ENCODE results near the gene DGKA. TPM values are rescaled to one million over a fixed set of nuclear protein-coding genes. Genes with fewer than 3 reads are reported as not detected.
"Not testable (repeated sequence)": the region's sequence is repeated elsewhere in the genome, so short reads cannot be mapped to it uniquely, and the experiment has no call there.

Gene DGKA
- total RNA-seq, 1 experiment from 2014 or later = 9.7 TPM

DNA sequence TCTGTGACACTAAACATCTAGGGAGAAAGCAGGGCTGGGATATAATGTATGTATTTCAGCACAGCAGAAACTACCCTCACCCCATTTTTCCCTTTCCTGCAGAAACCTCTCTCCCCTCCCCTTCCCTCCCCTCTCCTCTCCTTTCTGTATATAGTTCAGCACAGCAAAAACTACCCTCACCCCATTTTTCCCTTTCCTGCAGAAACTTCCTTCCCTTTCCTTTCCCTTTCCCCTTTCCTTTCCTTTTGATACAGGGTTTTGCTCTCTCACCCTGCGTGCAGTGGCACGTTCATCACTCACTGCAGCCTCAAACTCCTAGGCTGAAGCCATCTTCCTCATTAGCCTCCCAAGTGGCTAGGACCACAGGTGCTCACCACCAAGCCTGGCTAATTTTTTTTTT is 32.8 kb downstream of the DGKA start:
- in situ Hi-C loops (cut with HindIII; ENCODE audit: low sequenced_read_pairs) = no loop called here

DNA sequence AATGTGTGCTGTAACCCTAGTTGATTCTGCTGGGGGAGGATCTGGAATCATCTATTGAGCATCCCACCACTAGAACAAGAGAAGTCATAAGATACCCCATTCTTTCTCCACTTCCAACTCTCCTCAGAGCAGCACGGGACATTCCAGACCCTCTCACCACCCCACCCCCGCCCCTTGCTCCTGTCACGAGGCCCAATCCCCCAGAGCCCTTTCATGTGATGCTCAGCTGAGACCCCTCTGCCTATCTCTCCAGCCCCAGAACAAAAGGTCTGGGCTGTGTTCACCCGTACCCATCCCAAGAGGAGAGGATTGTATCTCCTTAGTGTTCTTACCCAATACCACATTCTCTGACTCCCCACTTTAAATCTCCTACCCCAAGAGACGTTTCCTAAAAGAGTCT is 34.3 kb downstream of the DGKA start:
- no peak for DNase-seq (ENCODE audit: low spot score)
- in situ Hi-C loops (cut with HindIII; ENCODE audit: low sequenced_read_pairs) = no loop called here

More for the DNA sequence above, 32.8 kb downstream of the DGKA start:
- no peak for DNase-seq (ENCODE audit: low spot score)

DNA sequence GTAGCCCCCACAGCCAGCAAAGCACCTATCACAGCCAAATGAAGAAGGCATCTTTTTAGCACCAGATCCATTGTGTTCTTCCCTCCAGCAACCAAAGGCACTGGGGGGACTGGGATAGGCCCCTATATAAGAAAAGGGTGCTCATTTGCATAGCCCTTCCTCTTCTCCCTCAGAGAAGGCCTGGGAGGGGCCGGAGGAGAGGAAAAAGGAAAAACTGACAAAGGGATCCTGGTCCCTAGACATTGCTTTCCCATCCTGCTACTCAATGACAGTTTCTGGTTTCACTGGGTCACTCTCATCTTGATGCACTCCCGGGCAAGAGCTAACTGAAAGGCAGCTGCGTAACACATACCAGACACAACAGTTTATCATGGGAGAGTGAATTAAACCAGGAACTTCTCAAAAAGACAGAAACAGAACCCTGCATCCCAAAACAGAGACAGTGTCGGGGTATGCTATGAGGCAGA is 35.0 kb downstream of the DGKA start, which contains the start of gene PMEL:
PMEL (minus strand) TSS at position 102 of the 467 bp plus-strand sequence; CDS start at position 71, 31 bp downstream.
- in situ Hi-C loops (cut with HindIII; ENCODE audit: low sequenced_read_pairs) = no loop called here
- DNase-seq (ENCODE audit: low spot score) = no peak

DNA sequence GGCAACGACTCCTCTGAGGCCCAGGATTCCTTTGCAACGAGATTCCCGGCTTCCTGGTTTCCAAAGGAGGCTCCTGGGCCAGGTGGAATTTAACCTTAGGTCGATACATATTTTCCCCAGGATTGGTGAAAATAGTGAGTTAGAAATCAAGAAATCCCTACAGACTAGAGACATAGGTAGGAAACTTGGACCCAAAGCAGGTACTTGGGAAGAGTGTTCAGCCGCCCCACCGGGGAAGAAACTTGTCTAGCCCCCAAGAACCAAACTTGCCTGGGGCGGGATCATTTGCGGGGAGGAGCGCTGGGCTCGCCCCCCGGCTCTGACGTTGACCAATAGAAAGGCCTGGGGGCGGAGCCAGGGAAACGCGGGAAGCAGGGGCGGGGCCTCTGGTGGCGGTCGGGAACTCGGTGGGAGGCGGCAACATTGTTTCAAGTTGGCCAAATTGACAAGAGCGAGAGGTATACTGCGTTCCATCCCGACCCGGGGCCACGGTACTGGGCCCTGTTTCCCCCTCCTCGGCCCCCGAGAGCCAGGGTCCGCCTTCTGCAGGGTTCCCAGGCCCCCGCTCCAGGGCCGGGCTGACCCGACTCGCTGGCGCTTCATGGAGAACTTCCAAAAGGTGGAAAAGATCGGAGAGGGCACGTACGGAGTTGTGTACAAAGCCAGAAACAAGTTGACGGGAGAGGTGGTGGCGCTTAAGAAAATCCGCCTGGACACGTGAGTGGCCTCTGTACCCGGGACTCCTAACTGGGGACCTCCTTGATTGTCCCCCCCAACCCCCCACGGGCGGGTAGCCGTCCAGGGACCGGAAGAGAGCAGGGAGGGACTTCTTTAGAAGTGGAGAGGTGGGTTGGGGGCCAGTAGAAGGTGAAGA is 35.7 kb downstream of the DGKA start, which contains the start of gene CDK2:
CDK2 (plus strand) TSS at position 423 of the 874 bp plus-strand sequence; CDS start at position 602, 179 bp downstream.
- DNase-seq (ENCODE audit: low spot score) = peak; percentile 85
- in situ Hi-C loops (cut with HindIII; ENCODE audit: low sequenced_read_pairs) = no loop called here

DNA sequence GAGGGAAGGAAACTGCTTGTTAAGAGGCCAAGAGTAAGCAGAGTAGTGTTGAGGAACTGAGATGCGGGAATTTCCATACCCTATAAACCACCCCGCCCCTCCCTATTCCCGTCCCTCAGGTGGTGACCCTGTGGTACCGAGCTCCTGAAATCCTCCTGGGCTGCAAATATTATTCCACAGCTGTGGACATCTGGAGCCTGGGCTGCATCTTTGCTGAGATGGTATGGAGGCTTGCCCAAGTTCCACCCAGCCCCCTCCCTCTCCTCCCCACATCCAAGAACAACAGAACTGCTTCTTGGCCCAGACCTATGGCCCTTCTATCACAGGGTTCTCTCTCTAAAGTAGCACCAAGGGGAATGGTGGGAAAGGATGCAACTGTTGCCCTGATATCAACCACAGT is 38.4 kb downstream of the DGKA start:
- DNase-seq (ENCODE audit: low spot score) = no peak
- in situ Hi-C loops (cut with HindIII; ENCODE audit: low sequenced_read_pairs) = no loop called here

DNA sequence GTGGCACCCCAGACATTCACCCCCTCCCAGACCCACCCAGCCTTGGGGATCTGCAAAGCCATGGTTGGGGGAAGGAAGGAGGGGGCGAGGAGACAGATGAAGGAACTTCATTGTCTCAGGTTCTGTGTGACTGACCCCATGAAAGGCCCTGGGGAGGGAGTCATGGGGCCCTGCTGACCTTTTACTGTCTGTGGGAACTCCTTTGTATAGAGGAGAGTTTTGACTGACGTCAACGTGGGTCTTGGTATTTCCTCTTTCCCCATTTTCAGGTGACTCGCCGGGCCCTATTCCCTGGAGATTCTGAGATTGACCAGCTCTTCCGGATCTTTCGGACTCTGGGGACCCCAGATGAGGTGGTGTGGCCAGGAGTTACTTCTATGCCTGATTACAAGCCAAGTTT is 39.8 kb downstream of the DGKA start:
- no peak for DNase-seq (ENCODE audit: low spot score)
- in situ Hi-C loops (cut with HindIII; ENCODE audit: low sequenced_read_pairs) = no loop called here

DNA sequence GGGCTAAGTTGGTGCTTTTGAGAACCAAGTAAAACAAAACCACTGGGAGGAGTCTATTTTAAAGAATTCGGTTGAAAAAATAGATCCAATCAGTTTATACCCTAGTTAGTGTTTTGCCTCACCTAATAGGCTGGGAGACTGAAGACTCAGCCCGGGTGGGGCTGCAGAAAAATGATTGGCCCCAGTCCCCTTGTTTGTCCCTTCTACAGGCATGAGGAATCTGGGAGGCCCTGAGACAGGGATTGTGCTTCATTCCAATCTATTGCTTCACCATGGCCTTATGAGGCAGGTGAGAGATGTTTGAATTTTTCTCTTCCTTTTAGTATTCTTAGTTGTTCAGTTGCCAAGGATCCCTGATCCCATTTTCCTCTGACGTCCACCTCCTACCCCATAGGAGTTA is 41.1 kb downstream of the DGKA start:
- peak; percentile 37 for DNase-seq (ENCODE audit: low spot score)
- in situ Hi-C loops (cut with HindIII; ENCODE audit: low sequenced_read_pairs) = no loop called here

DNA sequence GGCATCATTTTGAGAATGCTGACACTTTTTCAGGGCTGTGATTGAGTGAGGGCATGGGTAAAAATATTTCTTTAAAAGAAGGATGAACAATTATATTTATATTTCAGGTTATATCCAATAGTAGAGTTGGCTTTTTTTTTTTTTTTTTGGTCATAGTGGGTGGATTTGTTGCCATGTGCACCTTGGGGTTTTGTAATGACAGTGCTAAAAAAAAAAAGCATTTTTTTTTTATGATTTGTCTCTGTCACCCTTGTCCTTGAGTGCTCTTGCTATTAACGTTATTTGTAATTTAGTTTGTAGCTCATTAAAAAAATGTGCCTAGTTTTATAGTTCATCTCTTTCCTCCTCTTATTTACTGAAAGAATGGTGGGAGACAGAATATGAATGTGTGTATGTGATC is 41.5 kb downstream of the DGKA start:
- in situ Hi-C loops (cut with HindIII; ENCODE audit: low sequenced_read_pairs) = no loop called here
- DNase-seq (ENCODE audit: low spot score) = no peak

DNA sequence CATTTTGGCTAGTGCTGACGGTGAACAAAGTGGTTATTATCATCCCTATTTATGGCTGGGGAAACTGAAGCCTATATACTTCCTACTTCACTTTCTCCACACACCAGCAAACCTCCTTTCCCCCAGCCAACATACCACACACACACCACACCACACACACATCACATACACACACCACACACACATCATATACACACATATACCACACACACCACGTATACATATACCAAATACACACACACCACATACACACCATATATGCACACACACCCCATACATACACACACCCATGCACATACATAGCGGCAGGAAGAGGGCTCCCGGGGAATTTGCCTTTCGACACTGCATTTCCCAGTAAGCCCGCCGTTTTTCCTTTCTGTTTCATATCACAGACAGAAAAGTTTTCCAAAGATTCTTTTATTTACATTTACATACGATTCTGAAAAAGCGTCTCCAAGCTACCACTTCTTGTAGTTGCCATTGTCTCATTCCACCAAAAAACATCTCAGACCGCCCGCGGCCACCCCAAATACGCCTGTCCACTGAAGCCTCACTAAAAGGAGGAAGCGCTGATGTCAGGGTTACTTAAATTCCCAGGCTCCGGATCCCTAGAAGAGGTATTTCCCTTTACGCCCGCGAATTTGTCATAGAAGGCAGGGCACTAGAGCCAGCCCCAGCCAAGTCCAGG is 42.1 kb downstream of the DGKA start:
- DNase-seq (ENCODE audit: low spot score) = no peak

DNA sequence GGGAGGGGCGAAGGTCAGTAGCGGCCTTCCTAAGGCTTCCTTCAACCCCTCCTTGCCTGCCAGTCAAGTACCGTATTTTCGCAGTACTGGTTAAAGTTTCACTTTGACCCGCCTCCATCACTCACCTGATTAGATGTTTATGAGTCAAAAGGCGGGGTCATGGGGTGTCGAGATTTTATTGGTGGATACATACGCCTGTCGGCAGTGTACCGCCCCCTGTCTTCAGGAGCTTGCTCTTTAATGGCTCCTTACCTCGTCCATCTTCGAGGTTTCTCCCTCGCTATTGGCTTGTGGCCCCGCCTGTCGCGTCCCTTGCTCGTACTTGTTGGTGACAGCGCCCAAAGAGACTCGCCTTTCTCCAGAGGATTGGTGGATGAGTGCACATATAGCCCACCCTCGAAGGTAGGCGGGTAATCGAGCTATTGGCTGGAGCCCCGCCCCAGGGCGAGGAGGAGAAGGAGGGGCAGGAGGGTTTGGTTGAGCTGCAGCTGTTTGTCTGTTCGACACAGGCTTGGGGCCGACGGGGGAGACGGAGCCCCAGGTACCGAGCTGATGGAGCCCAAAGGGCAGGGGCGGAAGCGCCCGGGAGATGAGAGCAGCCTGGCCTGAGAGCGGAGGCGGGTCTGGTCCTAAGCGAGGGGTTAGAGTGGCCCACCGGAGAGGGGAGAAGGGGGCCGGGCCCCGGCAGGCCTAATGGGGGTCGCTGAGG is 42.8 kb downstream of the DGKA start, which contains the start of gene RAB5B:
RAB5B (plus strand) TSS at position 480 of the 709 bp plus-strand sequence. CDS start 12,883 bp downstream, outside the sequence.
- peak; percentile 100 for DNase-seq (ENCODE audit: low spot score)
- in situ Hi-C loops (cut with HindIII; ENCODE audit: low sequenced_read_pairs) = no loop called here

More for the DNA sequence above, 42.1 kb downstream of the DGKA start:
- in situ Hi-C loops (cut with HindIII; ENCODE audit: low sequenced_read_pairs) = no loop called here

DNA sequence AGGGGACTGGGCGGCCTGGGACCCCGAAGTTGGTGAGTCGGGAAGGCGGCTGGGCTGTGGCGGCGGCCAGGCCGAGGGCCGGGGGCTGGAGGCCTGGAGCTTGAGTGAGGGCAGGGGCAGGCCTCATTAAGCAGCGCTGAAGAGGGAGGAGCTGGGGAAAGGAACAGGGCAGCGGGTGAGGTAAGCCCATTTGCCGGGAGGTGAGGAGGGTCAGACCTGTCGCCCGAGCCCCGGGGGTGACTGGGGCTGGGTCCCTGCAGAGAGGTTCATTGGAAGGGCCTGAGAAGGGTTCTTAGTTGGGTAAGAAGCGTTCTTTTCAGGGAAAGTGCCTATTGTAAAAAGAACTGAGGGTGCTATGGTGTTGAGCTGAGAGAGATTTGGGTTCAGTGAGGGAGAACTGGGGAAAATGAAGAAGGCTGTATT is 43.4 kb downstream of the DGKA start:
- DNase-seq (ENCODE audit: low spot score) = peak; percentile 42
- in situ Hi-C loops (cut with HindIII; ENCODE audit: low sequenced_read_pairs) = no loop called here

DNA sequence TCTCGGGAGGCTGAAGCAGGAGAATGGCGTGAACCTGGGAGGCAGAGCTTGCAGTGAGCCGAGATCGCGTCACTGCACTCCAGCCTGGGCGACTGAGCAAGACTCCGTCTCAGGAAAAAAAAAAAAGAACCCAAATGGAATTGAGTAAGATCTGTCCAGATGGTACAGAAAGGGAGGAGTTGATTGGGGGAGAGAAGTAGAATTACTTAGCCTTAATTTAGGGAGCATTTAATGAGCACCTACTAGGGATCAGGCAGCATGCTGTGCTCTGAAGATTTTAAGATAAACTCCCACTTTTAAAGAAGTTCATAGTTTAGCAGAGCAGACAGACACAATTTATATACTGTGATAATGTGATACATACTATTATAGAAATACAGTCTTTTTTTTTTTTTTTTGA is 47.4 kb downstream of the DGKA start:
- DNase-seq (ENCODE audit: low spot score) = no peak
- in situ Hi-C loops (cut with HindIII; ENCODE audit: low sequenced_read_pairs) = no loop called here

DNA sequence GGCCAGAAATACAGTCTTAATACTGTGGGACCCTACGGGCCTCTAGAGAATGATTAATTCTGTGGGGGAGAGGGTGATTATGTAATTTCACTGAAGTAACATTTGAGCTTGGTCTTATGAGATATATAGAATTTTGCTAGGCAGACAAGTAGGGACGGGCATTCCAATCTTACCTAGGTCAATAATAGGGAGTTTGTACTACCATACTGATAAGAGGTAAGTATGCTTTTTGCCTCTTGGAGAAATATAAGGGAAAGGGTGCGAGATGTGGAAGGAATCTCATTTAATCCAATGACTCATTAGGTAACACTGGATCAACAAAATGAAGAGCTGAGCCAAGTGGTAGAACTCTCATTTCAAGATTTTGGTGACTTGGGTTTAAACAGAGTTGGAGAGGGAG is 48.1 kb downstream of the DGKA start:
- in situ Hi-C loops (cut with HindIII; ENCODE audit: low sequenced_read_pairs) = no loop called here
- no peak for DNase-seq (ENCODE audit: low spot score)

DNA sequence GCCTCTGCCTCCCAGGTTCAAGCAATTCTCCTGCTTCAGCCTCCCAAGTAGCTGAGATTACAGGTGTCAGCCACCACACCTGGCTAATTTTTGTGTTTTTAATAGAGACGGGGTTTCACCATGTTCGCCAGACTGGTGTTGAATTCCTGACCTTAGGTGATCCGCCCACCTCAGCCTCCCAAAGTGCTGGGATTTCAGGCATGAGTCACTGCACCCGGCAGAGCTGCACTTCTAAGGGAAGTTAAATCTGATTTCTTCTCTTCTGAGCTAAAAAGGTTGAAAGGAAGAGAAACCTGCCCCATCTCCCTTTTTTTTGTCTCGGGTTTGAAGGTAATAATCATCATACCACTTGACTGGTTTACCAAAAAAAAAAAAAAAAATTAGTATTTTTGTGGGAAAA is 50.9 kb downstream of the DGKA start:
- in situ Hi-C loops (cut with HindIII; ENCODE audit: low sequenced_read_pairs); DNase-seq (ENCODE audit: low spot score): not testable (repeated sequence)

DNA sequence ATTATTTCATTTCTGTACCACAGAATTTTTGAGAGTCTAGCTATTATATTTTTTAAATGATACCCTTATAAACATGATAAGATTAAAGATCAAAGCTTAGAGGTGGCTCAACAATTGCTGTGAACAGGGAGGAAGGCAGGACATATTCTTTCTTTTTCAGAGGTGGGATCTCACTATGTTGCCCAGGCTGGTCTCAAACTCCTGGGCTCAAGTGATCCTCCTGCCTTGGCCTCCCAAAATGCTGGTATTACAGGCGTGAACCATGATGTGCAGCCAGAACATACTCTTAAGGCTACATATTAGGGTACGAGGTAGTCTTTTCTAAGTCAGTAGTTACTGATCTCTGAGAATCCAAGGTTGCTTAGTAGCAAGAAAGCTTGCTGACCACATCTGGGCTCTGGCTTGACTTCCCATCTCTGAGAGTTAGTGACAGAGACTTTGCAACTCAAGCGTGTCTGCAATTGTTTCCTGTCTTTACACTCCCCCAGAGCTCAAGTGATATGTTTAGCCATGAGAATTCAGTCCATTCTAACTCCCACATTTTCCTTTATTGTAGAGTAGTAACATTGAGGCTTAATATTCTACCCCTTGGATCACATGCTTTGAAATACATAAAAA is 51.5 kb downstream of the DGKA start:
- in situ Hi-C loops (cut with HindIII; ENCODE audit: low sequenced_read_pairs) = no loop called here

DNA sequence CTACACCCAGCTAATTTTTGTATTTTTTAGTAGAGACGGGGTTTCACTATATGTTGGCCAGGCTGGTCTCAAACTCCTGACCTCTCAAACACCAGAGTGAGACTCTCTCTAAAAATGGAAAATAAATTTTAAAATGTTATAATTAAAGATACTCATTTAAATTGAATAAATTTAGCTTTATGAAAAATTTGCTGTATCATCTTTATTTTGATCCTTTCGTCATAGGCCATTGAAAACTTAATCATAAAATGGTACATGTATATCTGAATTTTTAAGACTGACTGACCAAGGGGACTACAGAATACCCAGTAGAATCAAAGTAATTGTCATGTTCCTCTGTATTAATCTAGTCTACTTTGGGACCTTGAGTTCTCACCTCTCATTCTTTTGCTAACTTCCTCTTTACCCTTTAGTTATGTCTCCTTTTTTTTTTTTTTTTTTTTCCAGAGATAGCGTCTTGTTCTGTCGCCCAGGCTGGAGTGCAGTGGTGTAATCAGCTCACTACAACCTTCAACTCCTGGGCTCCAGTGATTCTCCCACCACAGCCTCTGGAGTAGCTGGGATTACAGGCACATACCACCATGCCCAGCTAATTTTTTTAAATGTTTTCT is 52.4 kb downstream of the DGKA start:
- in situ Hi-C loops (cut with HindIII; ENCODE audit: low sequenced_read_pairs) = no loop called here
- DNase-seq (ENCODE audit: low spot score) = no peak

More for the DNA sequence above, 51.5 kb downstream of the DGKA start:
- no peak for DNase-seq (ENCODE audit: low spot score)

DNA sequence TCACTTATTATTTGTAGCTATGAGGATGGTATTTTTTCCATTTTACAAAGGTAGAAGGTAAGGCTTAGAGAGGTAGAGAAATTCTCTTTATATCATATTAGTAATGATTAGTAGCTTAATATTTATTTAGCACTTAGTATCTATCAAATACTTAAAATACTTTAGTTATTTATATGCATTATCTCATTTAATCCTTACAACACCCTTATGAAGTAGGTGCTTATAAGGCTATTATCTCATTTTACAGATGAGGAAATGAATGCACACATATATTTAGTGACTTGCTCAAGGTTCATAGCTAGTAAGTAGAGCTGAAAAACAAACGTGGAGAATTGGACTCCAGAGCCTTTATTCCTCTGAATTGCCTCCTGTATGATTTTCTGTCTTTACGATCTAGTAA is 53.9 kb downstream of the DGKA start:
- DNase-seq (ENCODE audit: low spot score) = no peak
- in situ Hi-C loops (cut with HindIII; ENCODE audit: low sequenced_read_pairs) = no loop called here

DNA sequence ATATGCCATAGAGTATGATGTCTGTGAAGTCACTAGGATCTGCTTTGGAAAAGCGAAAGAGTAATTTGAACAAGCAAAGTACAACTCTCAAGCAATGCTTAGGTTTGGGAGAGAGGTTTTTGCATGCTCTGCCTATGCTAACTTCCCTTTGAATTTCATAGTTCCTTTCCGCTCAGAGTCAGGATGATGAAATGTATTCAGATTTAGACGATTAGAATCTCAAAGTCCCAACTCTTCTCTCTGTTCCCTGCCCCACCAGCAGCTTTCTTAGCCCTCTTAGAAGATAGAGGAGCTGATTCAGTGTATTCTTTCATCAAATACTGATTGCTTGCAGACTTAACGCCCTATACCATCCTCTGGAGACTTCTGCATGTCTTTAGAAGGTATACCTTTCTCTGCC is 54.4 kb downstream of the DGKA start:
- in situ Hi-C loops (cut with HindIII; ENCODE audit: low sequenced_read_pairs) = no loop called here
- DNase-seq (ENCODE audit: low spot score) = no peak

DNA sequence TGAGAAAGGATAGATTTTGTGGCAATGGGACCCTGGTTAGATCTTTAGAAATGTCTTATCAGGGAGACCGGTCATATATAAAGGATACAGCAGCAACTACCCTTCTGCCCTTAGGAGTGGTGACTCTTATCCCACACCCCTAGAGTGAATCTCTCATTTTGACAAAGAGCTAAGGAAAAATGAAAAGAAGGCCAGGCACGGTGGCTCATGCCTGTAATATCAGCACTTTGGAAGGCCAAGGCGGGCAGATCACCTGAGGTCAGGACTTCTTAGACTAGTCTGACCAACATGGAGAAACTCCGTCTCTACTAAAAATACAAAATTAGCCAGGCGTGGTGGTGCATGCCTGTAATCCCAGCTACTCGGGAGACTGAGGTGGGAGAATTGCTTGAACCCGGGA is 55.0 kb downstream of the DGKA start:
- DNase-seq (ENCODE audit: low spot score); in situ Hi-C loops (cut with HindIII; ENCODE audit: low sequenced_read_pairs): not testable (repeated sequence)

All from G401 (cell line).